Osteocyte (in vitro differentiated cells): ENCODE data around the gene TCEANC. TPM values are rescaled to one million over a fixed set of nuclear protein-coding genes. Genes with fewer than 3 reads are reported as not detected.

ENCODE experiments used
- DNase-seq: peaks from one replicate; pipeline ENCODE4 v3.0.0; 2021; ENCODE audit warnings: mixed read lengths; ENCODE audit not compliant: unreplicated experiment; ENCODE audit errors: extremely low spot score
- H3K27ac Mint-ChIP-seq: one replicate; pipeline ENCODE4 v1.8.0; 2021; ENCODE audit warnings: mild to moderate bottlenecking, mixed read lengths; ENCODE audit not compliant: unreplicated experiment
- H3K27me3 Mint-ChIP-seq: one replicate; pipeline ENCODE4 v1.8.0; 2021; ENCODE audit warnings: mixed read lengths; ENCODE audit not compliant: unreplicated experiment
- H3K36me3 Mint-ChIP-seq: one replicate; pipeline ENCODE4 v1.8.0; 2021; ENCODE audit warnings: mixed read lengths; ENCODE audit not compliant: unreplicated experiment
- H3K4me1 Mint-ChIP-seq: one replicate; pipeline ENCODE4 v1.8.0; 2021; ENCODE audit warnings: mixed read lengths; ENCODE audit not compliant: unreplicated experiment
- H3K4me3 Mint-ChIP-seq: one replicate; pipeline ENCODE4 v1.8.0; 2021; ENCODE audit warnings: mild to moderate bottlenecking, moderate library complexity, mixed read lengths; ENCODE audit not compliant: unreplicated experiment
- H3K9me3 Mint-ChIP-seq: one replicate; pipeline ENCODE4 v1.8.0; 2021; ENCODE audit warnings: mixed read lengths; ENCODE audit not compliant: unreplicated experiment
- total RNA-seq: library from RNA; stranded (reverse); gene quantifications from 2 replicates; pipeline ENCODE4 v1.2.1, GENCODE V29; 2021
- TF ChIP-seq, protein P1 (sequence below): fragments of 200-600 bp; sonication (generic); IDR thresholded peaks from 2 replicates; pipeline ENCODE4 v1.5.0; 2021; ENCODE audit warnings: antibody characterized with exemption, mild to moderate bottlenecking, moderate library complexity

Gene TCEANC
- total RNA-seq, 1 donor from 2014 or later, result 4.7 TPM

DNA sequence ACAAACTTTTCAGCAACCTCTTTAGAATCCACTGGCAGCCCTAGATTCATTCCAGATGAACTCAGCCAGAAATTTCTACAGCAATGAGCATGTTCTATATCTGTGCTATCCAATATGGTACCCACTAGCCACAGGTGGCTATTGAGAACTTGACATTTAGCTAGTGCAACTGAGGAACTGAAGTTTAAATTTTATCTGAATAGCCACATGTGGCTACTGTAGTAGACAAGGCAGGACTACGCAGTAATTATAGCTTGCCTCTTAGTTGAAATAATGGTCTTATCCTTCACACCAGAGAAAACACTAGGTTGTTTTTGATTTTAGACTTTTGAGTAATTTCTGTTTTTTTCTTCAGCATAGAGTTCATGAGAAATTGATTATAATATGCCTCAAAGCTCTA lies 2.6 kb upstream of the TCEANC start:
- Mint-ChIP-seq H3K4me3 (no peak overlapping the region), H3K9me3 (no peaks in the 10 kb centered on the region), H3K27ac (no peak overlapping the region), H3K4me1 (peaks cover 6% of the 10 kb centered on the region), H3K27me3 (no peaks in the 10 kb centered on the region), H3K36me3 (no peaks in the 10 kb centered on the region)
- DNase-seq, result no peak
- TF ChIP-seq, protein P1, sequence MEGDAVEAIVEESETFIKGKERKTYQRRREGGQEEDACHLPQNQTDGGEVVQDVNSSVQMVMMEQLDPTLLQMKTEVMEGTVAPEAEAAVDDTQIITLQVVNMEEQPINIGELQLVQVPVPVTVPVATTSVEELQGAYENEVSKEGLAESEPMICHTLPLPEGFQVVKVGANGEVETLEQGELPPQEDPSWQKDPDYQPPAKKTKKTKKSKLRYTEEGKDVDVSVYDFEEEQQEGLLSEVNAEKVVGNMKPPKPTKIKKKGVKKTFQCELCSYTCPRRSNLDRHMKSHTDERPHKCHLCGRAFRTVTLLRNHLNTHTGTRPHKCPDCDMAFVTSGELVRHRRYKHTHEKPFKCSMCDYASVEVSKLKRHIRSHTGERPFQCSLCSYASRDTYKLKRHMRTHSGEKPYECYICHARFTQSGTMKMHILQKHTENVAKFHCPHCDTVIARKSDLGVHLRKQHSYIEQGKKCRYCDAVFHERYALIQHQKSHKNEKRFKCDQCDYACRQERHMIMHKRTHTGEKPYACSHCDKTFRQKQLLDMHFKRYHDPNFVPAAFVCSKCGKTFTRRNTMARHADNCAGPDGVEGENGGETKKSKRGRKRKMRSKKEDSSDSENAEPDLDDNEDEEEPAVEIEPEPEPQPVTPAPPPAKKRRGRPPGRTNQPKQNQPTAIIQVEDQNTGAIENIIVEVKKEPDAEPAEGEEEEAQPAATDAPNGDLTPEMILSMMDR, result no peak

DNA sequence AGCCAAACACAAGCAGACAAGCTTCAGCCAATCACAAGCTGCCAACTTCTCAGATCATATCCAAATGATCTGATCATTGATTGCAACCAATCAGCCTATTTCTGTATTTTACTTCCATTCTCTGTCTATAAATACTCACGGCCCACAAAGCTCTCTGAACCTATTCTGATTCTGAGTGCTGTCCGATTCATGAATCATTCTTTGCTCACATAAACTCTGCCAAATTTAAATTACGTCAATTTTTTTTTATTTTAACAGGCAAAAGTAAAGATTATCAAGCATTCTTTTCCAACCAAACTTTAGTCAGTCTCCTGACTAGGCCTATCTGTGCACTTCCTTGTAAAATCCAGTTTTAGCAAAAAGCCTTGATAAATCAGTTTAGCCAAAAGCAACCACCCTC lies 1.8 kb upstream of the TCEANC start:
- no peak overlapping the region for H3K4me3 Mint-ChIP-seq
- no peak for DNase-seq
- H3K4me1 Mint-ChIP-seq, result peaks cover 5% of the 10 kb centered on the region
- H3K36me3 Mint-ChIP-seq, result no peaks in the 10 kb centered on the region
- no peaks in the 10 kb centered on the region for H3K9me3 Mint-ChIP-seq
- H3K27ac Mint-ChIP-seq, result no peak overlapping the region
- H3K27me3 Mint-ChIP-seq, result no peaks in the 10 kb centered on the region
- TF ChIP-seq, protein P1, result no peak

- H3K27me3 Mint-ChIP-seq, result no peaks in the 10 kb centered on the region
- no peak for DNase-seq
Observed at GRCh38 chrX:13652287-13652793, 601 bp upstream of the TCEANC start.

DNA sequence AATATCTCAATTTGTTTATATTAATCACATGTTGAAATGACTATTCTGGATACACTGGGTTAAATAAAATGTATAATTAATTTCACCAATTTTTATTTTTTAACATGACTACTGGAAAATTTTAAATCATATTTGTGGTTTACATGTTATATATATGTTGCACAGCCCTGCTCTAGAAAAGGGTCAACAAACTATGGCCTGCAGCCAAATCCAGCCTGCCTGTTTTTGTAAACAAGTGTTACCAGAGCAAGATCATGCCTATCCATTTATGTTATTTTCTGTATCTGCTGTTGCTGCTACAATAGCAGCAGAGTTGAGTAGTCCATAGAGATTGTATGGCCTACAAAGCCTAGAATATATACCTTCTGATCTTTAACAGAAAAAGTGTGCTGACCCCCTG lies 1.2 kb downstream of the TCEANC start:
- H3K4me1 Mint-ChIP-seq, result peaks cover 10% of the 10 kb centered on the region
- no peak overlapping the region for H3K27ac Mint-ChIP-seq
- no peaks in the 10 kb centered on the region for H3K9me3 Mint-ChIP-seq
- TF ChIP-seq, protein P1, result no peak
- DNase-seq, result no peak
- no peaks in the 10 kb centered on the region for H3K27me3 Mint-ChIP-seq
- no peak overlapping the region for H3K4me3 Mint-ChIP-seq
- H3K36me3 Mint-ChIP-seq, result no peaks in the 10 kb centered on the region

More at GRCh38 chrX:13652287-13652793, 601 bp upstream of the TCEANC start:
- Mint-ChIP-seq H3K4me1 (peaks cover 5% of the 10 kb centered on the region), H3K36me3 (no peaks in the 10 kb centered on the region), H3K9me3 (no peaks in the 10 kb centered on the region), H3K27ac (peak overlapping the region; percentile 93), H3K4me3 (peak overlapping the region; percentile 83)
- TF ChIP-seq, protein P1, result no peak

- H3K27me3 Mint-ChIP-seq, result no peaks in the 10 kb centered on the region
- no peak for DNase-seq
- no peaks in the 10 kb centered on the region for H3K36me3 Mint-ChIP-seq
- no peak overlapping the region for H3K27ac Mint-ChIP-seq
- TF ChIP-seq, protein P1, result no peak
- no peak overlapping the region for H3K4me3 Mint-ChIP-seq
- no peaks in the 10 kb centered on the region for H3K9me3 Mint-ChIP-seq
- peaks cover 12% of the 10 kb centered on the region for H3K4me1 Mint-ChIP-seq
Observed at GRCh38 chrX:13655674-13656073, 2.7 kb downstream of the TCEANC start.
